Glutamatergic neuron (in vitro differentiated cells): ENCODE measurements around the gene KRT24. TPM values are rescaled to one million over a fixed set of nuclear protein-coding genes. Genes with fewer than 3 reads are reported as not detected.

Experiments
- DNase-seq: peaks from one replicate; pipeline ENCODE4 v3.0.0; 2022
- H3K27ac Mint-ChIP-seq: one replicate; pipeline ENCODE4 v1.8.0; 2020; ENCODE audit warnings: mild to moderate bottlenecking, mixed read lengths, inconsistent platforms; ENCODE audit not compliant: unreplicated experiment
- H3K27me3 Mint-ChIP-seq: one replicate; pipeline ENCODE4 v1.8.0; 2020; ENCODE audit warnings: mild to moderate bottlenecking, moderate library complexity, mixed read lengths, inconsistent platforms; ENCODE audit not compliant: unreplicated experiment
- H3K36me3 Mint-ChIP-seq: one replicate; pipeline ENCODE4 v1.8.0; 2020; ENCODE audit warnings: mild to moderate bottlenecking, mixed read lengths, inconsistent platforms; ENCODE audit not compliant: unreplicated experiment
- H3K4me1 Mint-ChIP-seq: one replicate; pipeline ENCODE4 v1.8.0; 2020; ENCODE audit warnings: mild to moderate bottlenecking, low read depth, mixed read lengths, inconsistent platforms; ENCODE audit not compliant: unreplicated experiment
- H3K4me3 Mint-ChIP-seq: one replicate; pipeline ENCODE4 v1.8.0; 2020; ENCODE audit warnings: mild to moderate bottlenecking, mixed read lengths, inconsistent platforms; ENCODE audit not compliant: unreplicated experiment
- H3K9me3 Mint-ChIP-seq: one replicate; pipeline ENCODE4 v1.8.0; 2020; ENCODE audit warnings: mild to moderate bottlenecking, moderate library complexity, mixed read lengths, inconsistent platforms; ENCODE audit not compliant: unreplicated experiment
- total RNA-seq: library from RNA; stranded (reverse); fragmentation: NEBNext Ultra II Directional; extraction: Animal tissue kit (Norgen Biotek cat#: 25700); gene quantifications from one replicate; pipeline ENCODE4 v1.2.1, GENCODE V29; 2021; ENCODE audit not compliant: unreplicated experiment
- TF ChIP-seq, protein P1 (sequence below): fragments of 200-600 bp; sonication (generic); IDR thresholded peaks from one replicate; pipeline ENCODE4 v1.5.0; 2021; ENCODE audit not compliant: partially characterized antibody, unreplicated experiment

Gene KRT24
- total RNA-seq, 1 donor from 2014 or later, result not detected

GRCh38 chr17:40675905-40676304, 27.6 kb downstream of the KRT24 start:
- no peaks in the 10 kb centered on the region for H3K27me3 Mint-ChIP-seq
- H3K4me1 Mint-ChIP-seq, result peaks cover 12% of the 10 kb centered on the region
- no peaks in the 10 kb centered on the region for H3K36me3 Mint-ChIP-seq
- no peaks in the 10 kb centered on the region for H3K9me3 Mint-ChIP-seq
- DNase-seq, result no peak
- H3K4me3 Mint-ChIP-seq, result no peak overlapping the region
- no peak overlapping the region for H3K27ac Mint-ChIP-seq
- TF ChIP-seq, protein P1, sequence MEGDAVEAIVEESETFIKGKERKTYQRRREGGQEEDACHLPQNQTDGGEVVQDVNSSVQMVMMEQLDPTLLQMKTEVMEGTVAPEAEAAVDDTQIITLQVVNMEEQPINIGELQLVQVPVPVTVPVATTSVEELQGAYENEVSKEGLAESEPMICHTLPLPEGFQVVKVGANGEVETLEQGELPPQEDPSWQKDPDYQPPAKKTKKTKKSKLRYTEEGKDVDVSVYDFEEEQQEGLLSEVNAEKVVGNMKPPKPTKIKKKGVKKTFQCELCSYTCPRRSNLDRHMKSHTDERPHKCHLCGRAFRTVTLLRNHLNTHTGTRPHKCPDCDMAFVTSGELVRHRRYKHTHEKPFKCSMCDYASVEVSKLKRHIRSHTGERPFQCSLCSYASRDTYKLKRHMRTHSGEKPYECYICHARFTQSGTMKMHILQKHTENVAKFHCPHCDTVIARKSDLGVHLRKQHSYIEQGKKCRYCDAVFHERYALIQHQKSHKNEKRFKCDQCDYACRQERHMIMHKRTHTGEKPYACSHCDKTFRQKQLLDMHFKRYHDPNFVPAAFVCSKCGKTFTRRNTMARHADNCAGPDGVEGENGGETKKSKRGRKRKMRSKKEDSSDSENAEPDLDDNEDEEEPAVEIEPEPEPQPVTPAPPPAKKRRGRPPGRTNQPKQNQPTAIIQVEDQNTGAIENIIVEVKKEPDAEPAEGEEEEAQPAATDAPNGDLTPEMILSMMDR, result no peak

- peaks cover 2% of the 10 kb centered on the region for H3K9me3 Mint-ChIP-seq
- peaks cover 16% of the 10 kb centered on the region for H3K4me1 Mint-ChIP-seq
- H3K27ac Mint-ChIP-seq, result no peak overlapping the region
- no peaks in the 10 kb centered on the region for H3K36me3 Mint-ChIP-seq
- no peaks in the 10 kb centered on the region for H3K27me3 Mint-ChIP-seq
- DNase-seq, result no peak
- TF ChIP-seq, protein P1, result no peak
- no peak overlapping the region for H3K4me3 Mint-ChIP-seq
These were observed 30.9 kb downstream of the KRT24 start for GRCh38 chr17:40672654-40673053.

DNA sequence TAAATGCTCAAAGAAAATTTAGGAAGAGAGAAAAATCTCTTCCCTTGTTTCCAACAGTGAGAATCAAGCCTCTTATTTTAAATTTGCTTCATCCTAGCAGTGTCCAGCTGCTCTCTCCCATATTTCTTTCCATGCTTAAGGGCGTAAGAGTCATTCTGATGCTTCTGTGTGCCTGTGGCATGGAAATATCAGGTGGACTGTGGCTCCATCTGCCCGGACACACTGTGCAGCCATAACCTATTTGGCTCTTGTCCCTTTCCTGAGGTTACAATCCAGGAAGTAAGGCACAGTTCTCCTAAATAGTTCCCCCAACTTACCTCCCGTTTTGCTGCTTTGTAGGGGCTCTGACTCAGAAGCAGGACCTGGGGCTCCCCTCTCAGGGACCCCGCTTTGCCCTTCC, 32.3 kb downstream of the KRT24 start:
- TF ChIP-seq, protein P1, result no peak
- no peak for DNase-seq
- Mint-ChIP-seq H3K4me3 (no peak overlapping the region), H3K9me3 (peaks cover 2% of the 10 kb centered on the region), H3K4me1 (peaks cover 21% of the 10 kb centered on the region), H3K27ac (peak overlapping the region; percentile 46), H3K36me3 (no peaks in the 10 kb centered on the region), H3K27me3 (no peaks in the 10 kb centered on the region)

DNA sequence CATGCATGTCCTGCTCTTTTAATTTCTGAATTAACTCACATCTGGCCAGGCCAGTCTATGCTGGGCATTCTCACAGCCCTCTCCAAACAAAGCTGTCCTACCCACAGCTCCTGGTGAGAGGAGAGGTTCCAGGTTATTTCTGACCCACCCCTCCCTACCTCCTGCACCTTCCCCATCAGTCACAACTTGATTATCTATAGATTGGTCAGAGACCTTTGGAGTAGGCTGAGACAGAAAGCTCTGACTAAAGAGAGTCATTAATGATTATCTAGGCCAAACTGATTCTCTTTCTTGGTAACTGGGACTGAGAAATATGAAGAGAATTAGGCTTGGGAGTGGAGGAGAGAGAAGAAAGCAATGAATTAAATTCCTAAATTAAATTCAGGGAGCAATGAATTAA, 37.2 kb downstream of the KRT24 start:
- H3K36me3 Mint-ChIP-seq, result no peaks in the 10 kb centered on the region
- H3K9me3 Mint-ChIP-seq, result peaks cover 5% of the 10 kb centered on the region
- H3K4me3 Mint-ChIP-seq, result peak overlapping the region; percentile 49
- H3K4me1 Mint-ChIP-seq, result peaks cover 22% of the 10 kb centered on the region
- TF ChIP-seq, protein P1, result no peak
- no peak for DNase-seq
- H3K27me3 Mint-ChIP-seq, result no peaks in the 10 kb centered on the region
- peak overlapping the region; percentile 43 for H3K27ac Mint-ChIP-seq

GRCh38 chr17:40664582-40665333, 38.8 kb downstream of the KRT24 start, which contains the start of gene KRT222:
Gene KRT222, minus strand, starts transcription at chr17:40665177. Its CDS starts 78 bp downstream, at chr17:40665099.
- H3K4me1 Mint-ChIP-seq, result peaks cover 22% of the 10 kb centered on the region
- peak within 1 kb of the TSS; percentile 40 for H3K27ac Mint-ChIP-seq
- peaks cover 3% of the 10 kb centered on the region for H3K9me3 Mint-ChIP-seq
- no peaks in the 10 kb centered on the region for H3K36me3 Mint-ChIP-seq
- H3K4me3 Mint-ChIP-seq, result peak within 1 kb of the TSS; percentile 75
- no peaks in the 10 kb centered on the region for H3K27me3 Mint-ChIP-seq
- DNase-seq, result peak; percentile 37
- TF ChIP-seq, protein P1, result no peak
